ENCODE results near the gene CDK2.

- TF ChIP-seq, protein P1, sequence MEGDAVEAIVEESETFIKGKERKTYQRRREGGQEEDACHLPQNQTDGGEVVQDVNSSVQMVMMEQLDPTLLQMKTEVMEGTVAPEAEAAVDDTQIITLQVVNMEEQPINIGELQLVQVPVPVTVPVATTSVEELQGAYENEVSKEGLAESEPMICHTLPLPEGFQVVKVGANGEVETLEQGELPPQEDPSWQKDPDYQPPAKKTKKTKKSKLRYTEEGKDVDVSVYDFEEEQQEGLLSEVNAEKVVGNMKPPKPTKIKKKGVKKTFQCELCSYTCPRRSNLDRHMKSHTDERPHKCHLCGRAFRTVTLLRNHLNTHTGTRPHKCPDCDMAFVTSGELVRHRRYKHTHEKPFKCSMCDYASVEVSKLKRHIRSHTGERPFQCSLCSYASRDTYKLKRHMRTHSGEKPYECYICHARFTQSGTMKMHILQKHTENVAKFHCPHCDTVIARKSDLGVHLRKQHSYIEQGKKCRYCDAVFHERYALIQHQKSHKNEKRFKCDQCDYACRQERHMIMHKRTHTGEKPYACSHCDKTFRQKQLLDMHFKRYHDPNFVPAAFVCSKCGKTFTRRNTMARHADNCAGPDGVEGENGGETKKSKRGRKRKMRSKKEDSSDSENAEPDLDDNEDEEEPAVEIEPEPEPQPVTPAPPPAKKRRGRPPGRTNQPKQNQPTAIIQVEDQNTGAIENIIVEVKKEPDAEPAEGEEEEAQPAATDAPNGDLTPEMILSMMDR (IDR thresholded peaks at IDR 0.05): no peak
- no peak for TF ChIP-seq POLR2A (IDR thresholded peaks at IDR 0.05)
Observed at GRCh38 chr12:56014205-56014604, 47.6 kb downstream of the CDK2 start.

Measured in adrenal gland (tissue), 5 donors.